ENCODE results near the gene SLC17A7.

- no peak for TF ChIP-seq POLR2A (IDR thresholded peaks at IDR 0.05)
- no peak for TF ChIP-seq CTCF (IDR thresholded peaks at IDR 0.05)
- TF ChIP-seq EP300 (IDR thresholded peaks at IDR 0.05), result no peak
These were observed 48.4 kb upstream of the SLC17A7 start for GRCh38 chr19:49489601-49490167.

Data from ovary (tissue), 3 donors.